ENCODE measurements around the gene PSMC3. TPM values are rescaled to one million over a fixed set of nuclear protein-coding genes. Genes with fewer than 3 reads are reported as not detected.
A peak's percentile ranks its signal among the peaks of the same experiment; 100 is the strongest.

Gene PSMC3
- total and polyA plus RNA-seq, 9 of the 15 experiments (the other 6 are each of a cell fraction or from before 2014, with no cell fraction given) = 44.3 to 324 (median 240) TPM

- TF ChIP-seq SMARCA5 (IDR thresholded peaks at IDR 0.05) = peak; percentile 42; the same call in 1 of the 2 replicates
- no peak for TF ChIP-seq ZNF175 (CRISPR knock-in tag; IDR thresholded peaks at IDR 0.05; ENCODE audit: low read depth)
- no peak for TF ChIP-seq KAT8 (IDR thresholded peaks at IDR 0.05; ENCODE audit: low read depth)
- TF ChIP-seq ZNF263 (CRISPR knock-in tag; IDR thresholded peaks at IDR 0.05; ENCODE audit: borderline replicate concordance) = peak; percentile 100
These were observed 50.1 kb downstream of the PSMC3 start (continued) for GRCh38 chr11:47376107-47376524.

DNA sequence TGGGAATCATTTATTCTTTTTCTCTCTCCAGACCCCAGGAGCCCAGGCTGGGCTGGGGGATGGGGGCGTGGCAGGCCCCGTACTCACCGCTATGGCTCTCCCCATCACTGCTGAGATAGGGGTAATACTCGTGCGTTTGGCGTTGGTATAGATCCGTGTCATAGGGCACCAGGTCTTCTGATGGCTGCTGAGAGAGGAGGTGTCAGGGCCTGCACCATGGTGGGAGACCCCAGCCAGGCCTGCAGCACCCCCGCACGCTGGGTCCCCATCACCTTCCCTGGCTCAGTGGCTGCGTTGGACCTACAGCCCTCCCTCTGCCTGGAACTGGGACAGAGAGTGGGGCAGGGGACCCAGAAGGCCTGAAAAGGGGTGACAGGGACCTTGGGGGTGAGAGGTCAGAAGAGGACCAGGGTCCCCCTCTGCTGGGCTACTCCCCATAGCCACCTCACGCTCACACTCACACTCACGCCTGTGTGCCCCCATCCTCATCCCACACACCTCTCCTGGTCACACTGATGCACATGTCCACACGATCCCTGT lies 50.6 kb downstream of the PSMC3 start:
- Histone ChIP-seq H3K4me2 (ENCODE audit: insufficient read depth, low read length) (no peak overlapping the region; the same call in 1 of the 2 replicates), H4K20me1 (replicated peaks; ENCODE audit: control insufficient read depth, insufficient read depth, low read length) (no peaks in the 10 kb centered on the region), H3K36me3 (ENCODE audit: control insufficient read depth, insufficient read depth, low read length) (peaks cover 15% of the 10 kb centered on the region; the same call in 1 of the 3 replicates), H3K9ac (ENCODE audit: insufficient read depth in 1 of 2, low read depth in 2 of 2, low read length in 2 of 2) (peak overlapping the region in 1 of 2 experiments; percentile 37; a peak in 2 of 4 replicates), H3K4me1 (replicated peaks in 1 of 2; ENCODE audit: control insufficient read depth in 2 of 2, insufficient read depth in 2 of 2, low read length in 2 of 2) (peaks cover 37 to 51% of the 10 kb centered on the region in 2 experiments), H3K79me2 (ENCODE audit: control insufficient read depth, insufficient read depth, low read length) (peaks cover 26% of the 10 kb centered on the region), H3K9me3 (replicated peaks; ENCODE audit: control insufficient read depth, insufficient read depth, low read depth, low read length) (no peaks in the 10 kb centered on the region), H3K4me3 (no peak overlapping the region), H3K27me3 (ENCODE audit: control insufficient read depth in 2 of 2, insufficient read depth in 2 of 2, low read length in 2 of 2) (no peaks in the 10 kb centered on the region), H3K9me1 (ENCODE audit: control insufficient read depth, insufficient read depth, low read length) (no peaks in the 10 kb centered on the region), H3K27ac (ENCODE audit: extremely low read depth, low read depth, low read length) (no peak overlapping the region), H2AFZ (ENCODE audit: low read depth, low read length) (no peak overlapping the region)
- in situ Hi-C loops (cut with MboI) (no loop called here), intact Hi-C loops (cut with micrococcal nuclease) (loop anchor here (10.0 kb wide), 1 partner anchor 239 kb away; no protein-coding TSS in a partner anchor)
- TF ChIP-seq HMGN3 (IDR thresholded peaks at IDR 0.05; ENCODE audit: borderline replicate concordance, extremely low read depth, insufficient read length, low read depth, low read length) = no peak
- no peak for TF ChIP-seq EP300 (IDR thresholded peaks at IDR 0.05; ENCODE audit: low read length)
- TF ChIP-seq, protein P1, sequence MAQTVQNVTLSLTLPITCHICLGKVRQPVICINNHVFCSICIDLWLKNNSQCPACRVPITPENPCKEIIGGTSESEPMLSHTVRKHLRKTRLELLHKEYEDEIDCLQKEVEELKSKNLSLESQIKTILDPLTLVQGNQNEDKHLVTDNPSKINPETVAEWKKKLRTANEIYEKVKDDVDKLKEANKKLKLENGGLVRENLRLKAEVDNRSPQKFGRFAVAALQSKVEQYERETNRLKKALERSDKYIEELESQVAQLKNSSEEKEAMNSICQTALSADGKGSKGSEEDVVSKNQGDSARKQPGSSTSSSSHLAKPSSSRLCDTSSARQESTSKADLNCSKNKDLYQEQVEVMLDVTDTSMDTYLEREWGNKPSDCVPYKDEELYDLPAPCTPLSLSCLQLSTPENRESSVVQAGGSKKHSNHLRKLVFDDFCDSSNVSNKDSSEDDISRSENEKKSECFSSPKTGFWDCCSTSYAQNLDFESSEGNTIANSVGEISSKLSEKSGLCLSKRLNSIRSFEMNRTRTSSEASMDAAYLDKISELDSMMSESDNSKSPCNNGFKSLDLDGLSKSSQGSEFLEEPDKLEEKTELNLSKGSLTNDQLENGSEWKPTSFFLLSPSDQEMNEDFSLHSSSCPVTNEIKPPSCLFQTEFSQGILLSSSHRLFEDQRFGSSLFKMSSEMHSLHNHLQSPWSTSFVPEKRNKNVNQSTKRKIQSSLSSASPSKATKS (CRISPR knock-in tag; IDR thresholded peaks at IDR 0.05) = no peak
- TF ChIP-seq, protein P2, sequence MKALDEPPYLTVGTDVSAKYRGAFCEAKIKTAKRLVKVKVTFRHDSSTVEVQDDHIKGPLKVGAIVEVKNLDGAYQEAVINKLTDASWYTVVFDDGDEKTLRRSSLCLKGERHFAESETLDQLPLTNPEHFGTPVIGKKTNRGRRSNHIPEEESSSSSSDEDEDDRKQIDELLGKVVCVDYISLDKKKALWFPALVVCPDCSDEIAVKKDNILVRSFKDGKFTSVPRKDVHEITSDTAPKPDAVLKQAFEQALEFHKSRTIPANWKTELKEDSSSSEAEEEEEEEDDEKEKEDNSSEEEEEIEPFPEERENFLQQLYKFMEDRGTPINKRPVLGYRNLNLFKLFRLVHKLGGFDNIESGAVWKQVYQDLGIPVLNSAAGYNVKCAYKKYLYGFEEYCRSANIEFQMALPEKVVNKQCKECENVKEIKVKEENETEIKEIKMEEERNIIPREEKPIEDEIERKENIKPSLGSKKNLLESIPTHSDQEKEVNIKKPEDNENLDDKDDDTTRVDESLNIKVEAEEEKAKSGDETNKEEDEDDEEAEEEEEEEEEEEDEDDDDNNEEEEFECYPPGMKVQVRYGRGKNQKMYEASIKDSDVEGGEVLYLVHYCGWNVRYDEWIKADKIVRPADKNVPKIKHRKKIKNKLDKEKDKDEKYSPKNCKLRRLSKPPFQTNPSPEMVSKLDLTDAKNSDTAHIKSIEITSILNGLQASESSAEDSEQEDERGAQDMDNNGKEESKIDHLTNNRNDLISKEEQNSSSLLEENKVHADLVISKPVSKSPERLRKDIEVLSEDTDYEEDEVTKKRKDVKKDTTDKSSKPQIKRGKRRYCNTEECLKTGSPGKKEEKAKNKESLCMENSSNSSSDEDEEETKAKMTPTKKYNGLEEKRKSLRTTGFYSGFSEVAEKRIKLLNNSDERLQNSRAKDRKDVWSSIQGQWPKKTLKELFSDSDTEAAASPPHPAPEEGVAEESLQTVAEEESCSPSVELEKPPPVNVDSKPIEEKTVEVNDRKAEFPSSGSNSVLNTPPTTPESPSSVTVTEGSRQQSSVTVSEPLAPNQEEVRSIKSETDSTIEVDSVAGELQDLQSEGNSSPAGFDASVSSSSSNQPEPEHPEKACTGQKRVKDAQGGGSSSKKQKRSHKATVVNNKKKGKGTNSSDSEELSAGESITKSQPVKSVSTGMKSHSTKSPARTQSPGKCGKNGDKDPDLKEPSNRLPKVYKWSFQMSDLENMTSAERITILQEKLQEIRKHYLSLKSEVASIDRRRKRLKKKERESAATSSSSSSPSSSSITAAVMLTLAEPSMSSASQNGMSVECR (CRISPR knock-in tag; IDR thresholded peaks at IDR 0.05) = no peak
- FAIRE-seq = no peak
- 76% methylated on average over 10 of the region's 13 CpGs for WGBS (ENCODE audit: insufficient coverage, low coverage, missing lambda C conversion rate)
- no TSS peak for BruUV-seq (replicated peaks)
- ATAC-seq = no peak
- ChIA-PET CTCF (ENCODE audit: low intra/inter-chr PET ratio) (interaction anchor here (1.4 to 1.9 kb wide), 2 partner anchors 77 to 241 kb away, joined by 5 to 6 read pairs; no protein-coding TSS in a partner anchor), POLR2A (interaction anchor here (1.2 to 1.4 kb wide), 2 partner anchors 12 to 24 kb away, joined by 3 to 6 read pairs; no protein-coding TSS in a partner anchor)
- DNase-seq (ENCODE audit: extremely low read depth in 1 of 4, low spot score in 3 of 4) = no peak
